K562 (cell line): ENCODE measurements around the gene SF3B3. TPM values are rescaled to one million over a fixed set of nuclear protein-coding genes. Genes with fewer than 3 reads are reported as not detected.
A peak's percentile ranks its signal among the peaks of the same experiment; 100 is the strongest.

Experiments used
- ATAC-seq: fragments of 200-7000 bp; cut with Tn5 transposase; 3 replicates; pipeline ENCODE4 v1.9.1; 2020; ENCODE audit warnings: moderate library complexity
- BruUV-seq: library from RNA; stranded (reverse); fragments of 400-500 nt; replicated peaks from 2 replicates; lab custom pipeline; 2021; lab: Mats Ljungman, UMichigan
- CTCF ChIA-PET: fragments of 300-600 bp; formaldehyde crosslinking; extraction: SDS; loops from one replicate; lab custom pipeline; 2021; ENCODE audit warnings: low intra/inter-chr PET ratio; lab: Yijun Ruan, JAX
- POLR2A ChIA-PET: fragments of 300-600, 350-650 bp; sonication (Branson Sonifier 250); formaldehyde crosslinking; extraction: SDS; loops from one replicate; lab custom pipeline; 2021; ENCODE audit warnings: antibody characterized with exemption, inconsistent platforms; lab: Yijun Ruan, JAX
- DNase-seq, 4 experiments: peaks; one replicate each; pipeline versions ENCODE4 v3.0.0 to v3.0.0-alpha.2; 2011 to 2018; ENCODE audit warnings: low spot score in 3 of 4, mixed read lengths in 3 of 4; ENCODE audit errors: extremely low read depth in 1 of 4
- FAIRE-seq: peaks from 2 replicates; lab custom pipeline; 2011; peaks lifted over from hg19 to GRCh38; lab: Jason Lieb, UNC
- H2AFZ ChIP-seq: 2 replicates; pipeline ENCODE4 v1.6.0; 2011; ENCODE audit warnings: low read depth, low read length, control low read depth, inconsistent platforms
- H3K27ac ChIP-seq: fragments of 200-600 bp; 3 replicates; pipeline ENCODE4 v1.8.0; 2011; ENCODE audit warnings: low read depth, mild to moderate bottlenecking, control low read depth, inconsistent platforms, low read length, moderate library complexity, mixed read lengths; ENCODE audit errors: extremely low read depth
- H3K27me3 ChIP-seq, 2 experiments: fragments of 300-600 bp in 1 of 2; 2 replicates in 1 of 2; 3 replicates in 1 of 2; pipeline versions ENCODE4 v1.6.0 to v1.8.0; 2011; ENCODE audit warnings: inconsistent platforms in 2 of 2, low read length in 2 of 2, mild to moderate bottlenecking in 1 of 2, mixed read lengths in 1 of 2, moderate library complexity in 1 of 2; ENCODE audit not compliant: control insufficient read depth in 2 of 2, insufficient read depth in 2 of 2
- H3K36me3 ChIP-seq: fragments of 300-600 bp; 3 replicates; pipeline ENCODE4 v1.8.0; 2011; ENCODE audit warnings: mild to moderate bottlenecking, low read length, inconsistent platforms; ENCODE audit not compliant: control insufficient read depth, insufficient read depth
- H3K4me1 ChIP-seq, 2 experiments: fragments of 200-600 bp in 1 of 2; replicated peaks in 1 of 2; 2 replicates in 1 of 2; 3 replicates in 1 of 2; pipeline versions ENCODE4 v1.5.1 to v1.8.0; 2011; ENCODE audit warnings: inconsistent platforms in 2 of 2, low read length in 2 of 2, mild to moderate bottlenecking in 1 of 2, mixed read lengths in 1 of 2, moderate library complexity in 1 of 2; ENCODE audit not compliant: control insufficient read depth in 2 of 2, insufficient read depth in 2 of 2
- H3K4me2 ChIP-seq: 2 replicates; pipeline ENCODE4 v1.6.1; 2011; ENCODE audit warnings: low read length, control low read depth, inconsistent platforms, mixed read lengths; ENCODE audit not compliant: insufficient read depth
- H3K4me3 ChIP-seq: fragments of 200-600 bp; sonication (generic), shearing (Covaris generic); 2 replicates; pipeline ENCODE4 v1.5.1; 2016; ENCODE audit warnings: control low read depth, inconsistent platforms
- H3K79me2 ChIP-seq: fragments of 200-600 bp; 3 replicates; pipeline ENCODE4 v1.8.0; 2011; ENCODE audit warnings: low read length, inconsistent platforms; ENCODE audit not compliant: control insufficient read depth, insufficient read depth
- H3K9ac ChIP-seq, 2 experiments: 2 replicates each; pipeline versions ENCODE4 v1.6.0 to v1.6.1; 2011; ENCODE audit warnings: low read depth in 2 of 2, low read length in 2 of 2, control low read depth in 1 of 2, inconsistent platforms in 1 of 2, mild to moderate bottlenecking in 1 of 2, mixed read lengths in 1 of 2; ENCODE audit not compliant: insufficient read depth in 1 of 2
- H3K9me1 ChIP-seq: one replicate; pipeline ENCODE4 v1.6.0; 2011; ENCODE audit warnings: inconsistent platforms, mild to moderate bottlenecking, low read length, moderate library complexity; ENCODE audit not compliant: control insufficient read depth, insufficient read depth
- H3K9me3 ChIP-seq: replicated peaks from 2 replicates; pipeline ENCODE4 v1.5.1; 2011; ENCODE audit warnings: low read depth, low read length, inconsistent platforms; ENCODE audit not compliant: control insufficient read depth, insufficient read depth
- H4K20me1 ChIP-seq: replicated peaks from 2 replicates; pipeline ENCODE4 v1.6.1; 2011; ENCODE audit warnings: low read length, inconsistent platforms, mixed read lengths; ENCODE audit not compliant: control insufficient read depth, insufficient read depth
- CTCFL ChIP-seq: IDR thresholded peaks from 2 replicates; pipeline ENCODE4 v1.6.1; 2011; ENCODE audit warnings: borderline replicate concordance, low read depth, mild to moderate bottlenecking, moderate library complexity, low read length; ENCODE audit not compliant: insufficient read depth, poor library complexity, severe bottlenecking
- E2F8 ChIP-seq: fragments of 450-650 bp; IDR thresholded peaks from 2 replicates; pipeline ENCODE4 v1.7.1; 2018; ENCODE audit warnings: mild to moderate bottlenecking, low read depth; ENCODE audit not compliant: partially characterized antibody
- FOSL1 ChIP-seq: fragments of 200-800 bp; sonication (Bioruptor generic); conservative IDR thresholded peaks from 2 replicates; pipeline ENCODE4 v1.6.1; 2016; ENCODE audit warnings: missing genetic modification characterization, missing compliant biosample characterization
- MTA2 ChIP-seq: fragments of 450-650 bp; IDR thresholded peaks from 2 replicates; pipeline ENCODE4 v1.6.1; 2016; ENCODE audit warnings: low read depth
- NELFE ChIP-seq: IDR thresholded peaks from 2 replicates; pipeline ENCODE4 v1.6.1; 2011; ENCODE audit warnings: mild to moderate bottlenecking; ENCODE audit not compliant: insufficient read depth, insufficient read length
- NFIC ChIP-seq: fragments of 450-650 bp; IDR thresholded peaks from 2 replicates; pipeline ENCODE4 v1.6.1; 2017; ENCODE audit warnings: mild to moderate bottlenecking, inconsistent platforms
- RBM34 ChIP-seq: fragments of 200-400 bp; formaldehyde crosslinking; IDR thresholded peaks from 2 replicates; pipeline ENCODE4 v1.6.1; 2018; ENCODE audit warnings: low read length, borderline replicate concordance; ENCODE audit not compliant: insufficient read depth
- RNF2 ChIP-seq: sonication (generic); IDR thresholded peaks from 2 replicates; pipeline ENCODE4 v1.6.1; 2016
- TFAP4 ChIP-seq: sonication (generic); formaldehyde crosslinking; IDR thresholded peaks from 2 replicates; pipeline ENCODE4 v1.8.0; 2022; ENCODE audit warnings: missing genetic modification reagents, mild to moderate bottlenecking, moderate library complexity, borderline replicate concordance
- WGBS: fragments of 100-300 bp; shearing (Covaris generic); methylation state at CpG from one replicate; pipeline ENCODE4 v1.1.6; 2016; ENCODE audit warnings: low coverage, mixed read lengths; ENCODE audit not compliant: insufficient coverage; ENCODE audit errors: missing lambda C conversion rate; 5-methylcytosine and 5-hydroxymethylcytosine counted together
- in situ Hi-C: fragments of 300-500 bp; cut with MboI; formaldehyde crosslinking; loops from 4 replicates; pipeline ENCODE4 v1.15.0; 2018; ENCODE audit warnings: inconsistent platforms, mixed read lengths
- intact Hi-C: fragments of 100-400 bp; cut with micrococcal nuclease; formaldehyde crosslinking; loops from 2 replicates; pipeline ENCODE4 v1.14.2; 2022
- polyA plus RNA-seq, 8 experiments: library from polyadenylated mRNA; depleted of rRNA in 4 of 8; stranded (reverse) in 5 of 8; unstranded in 3 of 8; fragments of >200 nt; fragmentation: Nextera tagmentation in 2 of 8; fragmentation: Illumina TruSeq in 1 of 8; extraction: Ambion mirVana in 2 of 8; extraction: Trizol in 1 of 8; gene quantifications; 2 replicates each; pipeline versions ENCODE4 v1.2.1 to v1.2.3, GENCODE V29; 2011 to 2014; ENCODE audit warnings: inconsistent platforms in 1 of 8, missing spikeins in 1 of 8
- total RNA-seq, 7 experiments: library from RNA; depleted of rRNA in 6 of 7; stranded (reverse); fragments of >200 nt in 6 of 7; fragmentation: Illumina TruSeq in 2 of 7; extraction: Trizol in 2 of 7; gene quantifications; 2 replicates each; pipeline versions ENCODE4 v1.2.1 to v1.2.3, GENCODE V29; 2011 to 2021; ENCODE audit warnings: low replicate concordance in 1 of 7

SF3B3 gene
- total and polyA plus RNA-seq, 9 of the 15 experiments (the other 6 are each of a cell fraction or from before 2014, with no cell fraction given), result 98.9 to 546 (median 221) TPM

- H3K27me3 ChIP-seq, result no peaks in the 10 kb centered on the region
- no peak for ATAC-seq
- H3K9me3 ChIP-seq, result no peaks in the 10 kb centered on the region
- no peak for DNase-seq
- peaks cover 46% of the 10 kb centered on the region; the same call in 2 of the 3 replicates for H3K36me3 ChIP-seq
- H3K9ac ChIP-seq, result no peak overlapping the region; a peak in 2 of 4 replicates
- no peak overlapping the region for H3K4me2 ChIP-seq
- H3K4me1 ChIP-seq, result peaks cover 0 to 27% of the 10 kb centered on the region in 2 experiments; a peak in 2 of 5 replicates
- intact Hi-C loops, result no loop called here
- FAIRE-seq, result peak; percentile 40
- 81% methylated on average over 12 of the region's 13 CpGs for WGBS
- CTCF ChIA-PET, result no interaction called here
- no peak overlapping the region; the same call in 2 of the 3 replicates for H3K27ac ChIP-seq
- no peaks in the 10 kb centered on the region for H3K9me1 ChIP-seq
- H3K4me3 ChIP-seq, result no peak overlapping the region
- TF ChIP-seq NFIC (peak; percentile 35; the same call in 1 of the 2 replicates), RNF2 (no peak), NELFE (no peak), CTCFL (no peak), FOSL1 (tag) (0 out of 2 replicates have a peak, but pooled peaks have one; percentile 16), MTA2 (no peak), TFAP4 (0 out of 2 replicates have a peak, but pooled peaks have one; percentile 21), RBM34 (no peak), E2F8 (no peak)
- TF ChIP-seq, all 486 proteins: peak for 3
- Histone ChIP-seq H2AFZ (no peak overlapping the region), H4K20me1 (peaks cover 3% of the 10 kb centered on the region; the same call in 1 of the 2 replicates), H3K79me2 (no peaks in the 10 kb centered on the region)
- in situ Hi-C loops, result no loop called here
- no TSS peak for BruUV-seq
- POLR2A ChIA-PET, result interaction anchor here (0.6 kb wide), 1 partner anchor 48 kb away, joined by 3 read pairs; no protein-coding TSS in a partner anchor
Measured at GRCh38 chr16:70476272-70477020, 47.2 kb upstream of the SF3B3 start.
